ENCODE data around the gene JARID2.

DNA sequence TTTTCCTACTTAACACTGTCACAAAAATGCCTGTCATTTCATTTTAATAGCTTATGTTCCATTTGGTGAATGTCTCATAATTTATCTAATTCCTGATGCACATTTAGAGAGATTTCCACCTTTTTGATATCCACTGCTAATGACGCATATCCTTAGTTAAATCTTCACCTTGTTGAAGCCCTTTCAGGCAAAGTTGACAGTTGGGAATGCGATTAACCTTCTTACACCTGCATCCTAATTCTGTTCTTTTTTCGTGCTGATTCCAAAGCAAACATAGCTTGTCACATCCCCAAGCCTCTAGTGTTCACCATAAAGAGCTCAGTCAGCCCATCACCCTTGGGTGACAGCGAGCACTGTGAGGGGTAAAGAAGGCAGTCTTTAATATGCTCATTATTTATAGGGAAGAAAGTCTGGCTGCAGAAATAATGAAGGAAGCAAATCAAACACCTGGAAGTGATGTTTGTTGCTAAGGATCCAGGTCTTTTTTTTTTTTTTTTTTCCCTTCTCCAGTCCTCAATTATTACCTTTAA lies 211.3 kb downstream of the JARID2 start:
- TF ChIP-seq, protein P1, sequence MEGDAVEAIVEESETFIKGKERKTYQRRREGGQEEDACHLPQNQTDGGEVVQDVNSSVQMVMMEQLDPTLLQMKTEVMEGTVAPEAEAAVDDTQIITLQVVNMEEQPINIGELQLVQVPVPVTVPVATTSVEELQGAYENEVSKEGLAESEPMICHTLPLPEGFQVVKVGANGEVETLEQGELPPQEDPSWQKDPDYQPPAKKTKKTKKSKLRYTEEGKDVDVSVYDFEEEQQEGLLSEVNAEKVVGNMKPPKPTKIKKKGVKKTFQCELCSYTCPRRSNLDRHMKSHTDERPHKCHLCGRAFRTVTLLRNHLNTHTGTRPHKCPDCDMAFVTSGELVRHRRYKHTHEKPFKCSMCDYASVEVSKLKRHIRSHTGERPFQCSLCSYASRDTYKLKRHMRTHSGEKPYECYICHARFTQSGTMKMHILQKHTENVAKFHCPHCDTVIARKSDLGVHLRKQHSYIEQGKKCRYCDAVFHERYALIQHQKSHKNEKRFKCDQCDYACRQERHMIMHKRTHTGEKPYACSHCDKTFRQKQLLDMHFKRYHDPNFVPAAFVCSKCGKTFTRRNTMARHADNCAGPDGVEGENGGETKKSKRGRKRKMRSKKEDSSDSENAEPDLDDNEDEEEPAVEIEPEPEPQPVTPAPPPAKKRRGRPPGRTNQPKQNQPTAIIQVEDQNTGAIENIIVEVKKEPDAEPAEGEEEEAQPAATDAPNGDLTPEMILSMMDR (IDR thresholded peaks at IDR 0.05): no peak
- TF ChIP-seq POLR2AphosphoS5 (IDR thresholded peaks at IDR 0.05): no peak

Data from sigmoid colon (tissue), 4 donors.